Medulla oblongata (tissue), 1 donor: ENCODE results near the gene C11orf58.

Experiments used
- DNase-seq: peaks from one replicate; pipeline ENCODE4 v3.0.0-alpha.2; 2015; ENCODE audit errors: extremely low spot score

C11orf58 gene

GRCh38 chr11:16801288-16801980, 63.0 kb downstream of the C11orf58 start:
- no peak for DNase-seq

GRCh38 chr11:16804104-16804947, 65.9 kb downstream of the C11orf58 start:
- DNase-seq = no peak

- DNase-seq = no peak
Measured at GRCh38 chr11:16805938-16806337, 67.5 kb downstream of the C11orf58 start.

GRCh38 chr11:16806791-16807190, 68.3 kb downstream of the C11orf58 start:
- DNase-seq = no peak

- DNase-seq = peak; percentile 69
Measured at GRCh38 chr11:16807306-16807705, 68.9 kb downstream of the C11orf58 start.
